HepG2 (cell line): ENCODE results near the gene TPST1. TPM values are rescaled to one million over a fixed set of nuclear protein-coding genes. Genes with fewer than 3 reads are reported as not detected.

Experiments used
- GATAD1 ChIP-seq: IDR thresholded peaks from 2 replicates; pipeline ENCODE4 v1.6.1; 2016; ENCODE audit warnings: missing genetic modification reagents, missing compliant biosample characterization
- KDM5B ChIP-seq: sonication (generic); formaldehyde crosslinking; IDR thresholded peaks from 2 replicates; pipeline ENCODE4 v1.4.0; 2020; ENCODE audit warnings: missing genetic modification reagents, mild to moderate bottlenecking, borderline replicate concordance
- MTA1 ChIP-seq: sonication (generic); formaldehyde crosslinking; IDR thresholded peaks from 2 replicates; pipeline ENCODE4 v1.4.0; 2020; ENCODE audit warnings: missing genetic modification reagents, mild to moderate bottlenecking, borderline replicate concordance
- ZBTB3 ChIP-seq: sonication (generic); formaldehyde crosslinking; IDR thresholded peaks from 2 replicates; pipeline ENCODE4 v1.4.0; 2020; ENCODE audit warnings: low read depth, mild to moderate bottlenecking, moderate library complexity, missing genetic modification reagents, borderline replicate concordance
- ZNF430 ChIP-seq: sonication (generic); formaldehyde crosslinking; IDR thresholded peaks from 2 replicates; pipeline ENCODE4 v1.9.0; 2021; ENCODE audit warnings: mild to moderate bottlenecking, missing genetic modification reagents
- ZNF614 ChIP-seq: IDR thresholded peaks from 2 replicates; pipeline ENCODE4 v1.6.1; 2018; ENCODE audit warnings: missing biosample characterization, missing genetic modification reagents, inconsistent platforms, borderline replicate concordance
- ZNF678 ChIP-seq: sonication (generic); formaldehyde crosslinking; IDR thresholded peaks from 2 replicates; pipeline ENCODE4 v1.4.0; 2020; ENCODE audit warnings: mild to moderate bottlenecking, missing genetic modification reagents
- ZSCAN29 ChIP-seq: sonication (generic); formaldehyde crosslinking; conservative IDR thresholded peaks from 2 replicates; pipeline ENCODE4 v1.4.0; 2020; ENCODE audit warnings: mild to moderate bottlenecking, missing genetic modification reagents
- polyA plus RNA-seq, 8 experiments: library from polyadenylated mRNA; depleted of rRNA in 3 of 8; stranded (reverse) in 7 of 8; unstranded in 1 of 8; fragments of >200 nt; fragmentation: Illumina TruSeq in 4 of 8; extraction: Trizol in 4 of 8; gene quantifications; 2 replicates each; pipeline versions ENCODE4 v1.2.1 to v1.2.3, GENCODE V29; 2011 to 2016; ENCODE audit warnings: low read depth in 4 of 8, missing spikeins in 1 of 8, mixed read lengths in 1 of 8; ENCODE audit not compliant: insufficient read depth in 1 of 8
- total RNA-seq, 5 experiments: library from RNA; depleted of rRNA; stranded (reverse); fragments of >200 nt; fragmentation: Illumina TruSeq; extraction: Trizol; gene quantifications; 2 replicates each; pipeline ENCODE4 v1.2.3, GENCODE V29; 2016; ENCODE audit warnings: low read depth in 1 of 5
- TF ChIP-seq, protein P1 (sequence below): IDR thresholded peaks from 2 replicates; pipeline ENCODE4 v1.4.0; 2020; ENCODE audit warnings: mild to moderate bottlenecking, missing genetic modification reagents
- TF ChIP-seq, protein P2 (sequence below): sonication (generic); formaldehyde crosslinking; IDR thresholded peaks from 2 replicates; pipeline ENCODE4 v1.8.0; 2022; ENCODE audit warnings: mild to moderate bottlenecking, missing genetic modification reagents
- TF ChIP-seq, protein P3 (sequence below): sonication (generic); formaldehyde crosslinking; IDR thresholded peaks from 2 replicates; pipeline ENCODE4 v1.9.0; 2022; ENCODE audit warnings: missing genetic modification reagents, mild to moderate bottlenecking, borderline replicate concordance
- TF ChIP-seq, protein P4 (sequence below): IDR thresholded peaks from 2 replicates; pipeline ENCODE4 v1.6.1; 2016; ENCODE audit warnings: low read depth, borderline replicate concordance

Gene TPST1
- total and polyA plus RNA-seq, 2 of the 13 experiments (the other 11 are each of a cell fraction or from before 2014, with no cell fraction given), result 24.3 to 34.1 TPM

DNA sequence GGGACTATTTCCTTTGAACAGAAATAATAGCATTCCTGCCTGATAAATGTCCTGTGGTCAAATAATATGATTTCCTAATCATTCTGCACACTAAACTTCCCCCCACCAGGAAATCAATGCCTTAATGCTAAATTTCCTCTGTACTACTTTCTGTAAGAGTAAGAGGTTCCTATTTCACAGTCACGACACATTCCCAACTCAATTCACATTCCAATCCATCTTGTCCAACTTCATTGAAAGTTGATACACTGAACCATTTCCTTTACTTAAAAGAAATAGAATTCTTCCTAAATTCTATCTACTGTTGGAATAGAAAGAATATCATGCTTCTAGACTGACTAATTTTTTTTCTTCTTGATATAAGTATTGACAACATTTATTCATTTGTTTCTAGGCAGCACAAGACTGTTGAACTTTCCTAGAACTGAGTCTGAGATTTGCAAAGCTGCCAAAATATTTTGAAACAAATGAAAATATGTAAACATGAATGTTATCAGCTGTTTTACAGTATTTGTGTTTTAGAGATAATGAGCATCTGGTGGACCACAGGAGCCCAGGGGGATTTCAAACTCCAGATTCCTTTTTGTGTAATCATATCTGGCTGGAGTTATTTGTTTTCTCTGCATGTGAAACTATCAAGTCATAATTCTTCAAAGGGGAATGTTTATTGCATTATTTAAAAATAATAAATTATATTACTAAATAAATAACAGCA lies 121.5 kb downstream of the TPST1 start (continued):
- TF ChIP-seq, protein P1, sequence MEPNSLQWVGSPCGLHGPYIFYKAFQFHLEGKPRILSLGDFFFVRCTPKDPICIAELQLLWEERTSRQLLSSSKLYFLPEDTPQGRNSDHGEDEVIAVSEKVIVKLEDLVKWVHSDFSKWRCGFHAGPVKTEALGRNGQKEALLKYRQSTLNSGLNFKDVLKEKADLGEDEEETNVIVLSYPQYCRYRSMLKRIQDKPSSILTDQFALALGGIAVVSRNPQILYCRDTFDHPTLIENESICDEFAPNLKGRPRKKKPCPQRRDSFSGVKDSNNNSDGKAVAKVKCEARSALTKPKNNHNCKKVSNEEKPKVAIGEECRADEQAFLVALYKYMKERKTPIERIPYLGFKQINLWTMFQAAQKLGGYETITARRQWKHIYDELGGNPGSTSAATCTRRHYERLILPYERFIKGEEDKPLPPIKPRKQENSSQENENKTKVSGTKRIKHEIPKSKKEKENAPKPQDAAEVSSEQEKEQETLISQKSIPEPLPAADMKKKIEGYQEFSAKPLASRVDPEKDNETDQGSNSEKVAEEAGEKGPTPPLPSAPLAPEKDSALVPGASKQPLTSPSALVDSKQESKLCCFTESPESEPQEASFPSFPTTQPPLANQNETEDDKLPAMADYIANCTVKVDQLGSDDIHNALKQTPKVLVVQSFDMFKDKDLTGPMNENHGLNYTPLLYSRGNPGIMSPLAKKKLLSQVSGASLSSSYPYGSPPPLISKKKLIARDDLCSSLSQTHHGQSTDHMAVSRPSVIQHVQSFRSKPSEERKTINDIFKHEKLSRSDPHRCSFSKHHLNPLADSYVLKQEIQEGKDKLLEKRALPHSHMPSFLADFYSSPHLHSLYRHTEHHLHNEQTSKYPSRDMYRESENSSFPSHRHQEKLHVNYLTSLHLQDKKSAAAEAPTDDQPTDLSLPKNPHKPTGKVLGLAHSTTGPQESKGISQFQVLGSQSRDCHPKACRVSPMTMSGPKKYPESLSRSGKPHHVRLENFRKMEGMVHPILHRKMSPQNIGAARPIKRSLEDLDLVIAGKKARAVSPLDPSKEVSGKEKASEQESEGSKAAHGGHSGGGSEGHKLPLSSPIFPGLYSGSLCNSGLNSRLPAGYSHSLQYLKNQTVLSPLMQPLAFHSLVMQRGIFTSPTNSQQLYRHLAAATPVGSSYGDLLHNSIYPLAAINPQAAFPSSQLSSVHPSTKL (CRISPR knock-in tag), result no peak
- TF ChIP-seq ZSCAN29 (CRISPR knock-in tag) (no peak), ZNF430 (CRISPR knock-in tag) (no peak), ZNF614 (CRISPR knock-in tag) (no peak), GATAD1 (CRISPR knock-in tag) (no peak), MTA1 (CRISPR knock-in tag) (no peak), KDM5B (no peak), ZBTB3 (CRISPR knock-in tag) (no peak), ZNF678 (no peak)
- TF ChIP-seq, protein P2, sequence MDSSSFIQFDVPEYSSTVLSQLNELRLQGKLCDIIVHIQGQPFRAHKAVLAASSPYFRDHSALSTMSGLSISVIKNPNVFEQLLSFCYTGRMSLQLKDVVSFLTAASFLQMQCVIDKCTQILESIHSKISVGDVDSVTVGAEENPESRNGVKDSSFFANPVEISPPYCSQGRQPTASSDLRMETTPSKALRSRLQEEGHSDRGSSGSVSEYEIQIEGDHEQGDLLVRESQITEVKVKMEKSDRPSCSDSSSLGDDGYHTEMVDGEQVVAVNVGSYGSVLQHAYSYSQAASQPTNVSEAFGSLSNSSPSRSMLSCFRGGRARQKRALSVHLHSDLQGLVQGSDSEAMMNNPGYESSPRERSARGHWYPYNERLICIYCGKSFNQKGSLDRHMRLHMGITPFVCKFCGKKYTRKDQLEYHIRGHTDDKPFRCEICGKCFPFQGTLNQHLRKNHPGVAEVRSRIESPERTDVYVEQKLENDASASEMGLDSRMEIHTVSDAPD, result no peak
- TF ChIP-seq, protein P3, sequence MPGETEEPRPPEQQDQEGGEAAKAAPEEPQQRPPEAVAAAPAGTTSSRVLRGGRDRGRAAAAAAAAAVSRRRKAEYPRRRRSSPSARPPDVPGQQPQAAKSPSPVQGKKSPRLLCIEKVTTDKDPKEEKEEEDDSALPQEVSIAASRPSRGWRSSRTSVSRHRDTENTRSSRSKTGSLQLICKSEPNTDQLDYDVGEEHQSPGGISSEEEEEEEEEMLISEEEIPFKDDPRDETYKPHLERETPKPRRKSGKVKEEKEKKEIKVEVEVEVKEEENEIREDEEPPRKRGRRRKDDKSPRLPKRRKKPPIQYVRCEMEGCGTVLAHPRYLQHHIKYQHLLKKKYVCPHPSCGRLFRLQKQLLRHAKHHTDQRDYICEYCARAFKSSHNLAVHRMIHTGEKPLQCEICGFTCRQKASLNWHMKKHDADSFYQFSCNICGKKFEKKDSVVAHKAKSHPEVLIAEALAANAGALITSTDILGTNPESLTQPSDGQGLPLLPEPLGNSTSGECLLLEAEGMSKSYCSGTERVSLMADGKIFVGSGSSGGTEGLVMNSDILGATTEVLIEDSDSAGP, result no peak
- TF ChIP-seq, protein P4, sequence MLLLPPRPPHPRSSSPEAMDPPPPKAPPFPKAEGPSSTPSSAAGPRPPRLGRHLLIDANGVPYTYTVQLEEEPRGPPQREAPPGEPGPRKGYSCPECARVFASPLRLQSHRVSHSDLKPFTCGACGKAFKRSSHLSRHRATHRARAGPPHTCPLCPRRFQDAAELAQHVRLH (CRISPR knock-in tag), result no peak
